Naive thymus-derived CD8-positive, alpha-beta T cell (primary cell): ENCODE measurements around the gene ADIPOR2. TPM values are rescaled to one million over a fixed set of nuclear protein-coding genes. Genes with fewer than 3 reads are reported as not detected.

Experiments used
- ATAC-seq, 2 donors: fragments of 150-1000 bp; cut with Tn5 transposase in 1 of 2; sonication (Bioruptor Pico), chemical (Tn5 transposase) in 1 of 2; 1 replicate in 1 of 2; 2 replicates in 1 of 2; pipeline ENCODE4 v1.10.0; 2021; ENCODE audit warnings: mild to moderate bottlenecking in 2 of 2, moderate library complexity in 2 of 2
- POLR2A ChIA-PET: fragments of 350-600 bp; sonication (Branson Sonifier 250); formaldehyde crosslinking; loops from one replicate; lab custom pipeline; 2021; ENCODE audit warnings: antibody characterized with exemption; lab: Charles Lee
- DNase-seq, 10 donors: peaks; one replicate each; pipeline versions ENCODE4 v3.0.0 to v3.0.0-alpha.2; 2020 to 2022
- H3K27ac Mint-ChIP-seq, 10 donors: one replicate each; pipeline ENCODE4 v1.8.0; 2020 to 2022; ENCODE audit warnings: mild to moderate bottlenecking in 10 of 10, mixed read lengths in 10 of 10, moderate library complexity in 4 of 10, inconsistent platforms in 1 of 10
- H3K27me3 Mint-ChIP-seq, 5 donors: one replicate each; pipeline ENCODE4 v1.8.0; 2021 to 2022; ENCODE audit warnings: mixed read lengths in 5 of 5
- H3K36me3 Mint-ChIP-seq, 3 donors: one replicate each; pipeline ENCODE4 v1.8.0; 2020 to 2022; ENCODE audit warnings: mixed read lengths in 3 of 3, mild to moderate bottlenecking in 2 of 3, inconsistent platforms in 1 of 3
- H3K4me1 Mint-ChIP-seq, 4 donors: one replicate each; pipeline ENCODE4 v1.8.0; 2021 to 2022; ENCODE audit warnings: mixed read lengths in 4 of 4
- H3K4me3 Mint-ChIP-seq, 10 donors: one replicate each; pipeline ENCODE4 v1.8.0; 2020 to 2022; ENCODE audit warnings: mild to moderate bottlenecking in 10 of 10, mixed read lengths in 10 of 10, moderate library complexity in 6 of 10, inconsistent platforms in 1 of 10
- H3K9me3 Mint-ChIP-seq, 9 donors: one replicate each; pipeline ENCODE4 v1.8.0; 2020 to 2022; ENCODE audit warnings: mixed read lengths in 9 of 9, mild to moderate bottlenecking in 3 of 9, inconsistent platforms in 1 of 9, moderate library complexity in 1 of 9
- polyA plus RNA-seq, 3 donors: library from polyadenylated mRNA; unstranded; fragments of 300-500 nt; fragmentation: Illumina TruSeq; gene quantifications; one replicate each; pipeline ENCODE4 v1.2.3, GENCODE V29; 2021
- total RNA-seq, 8 experiments: library from RNA in 2 of 8; stranded (reverse) in 2 of 8; gene quantifications; one replicate each; pipeline ENCODE4 v1.2.3 and lab custom pipeline; 2021 to 2026

Gene ADIPOR2
- total and polyA plus RNA-seq, 5 experiments from 2014 or later, result 2.0 to 39.9 (median 3.2) TPM

DNA sequence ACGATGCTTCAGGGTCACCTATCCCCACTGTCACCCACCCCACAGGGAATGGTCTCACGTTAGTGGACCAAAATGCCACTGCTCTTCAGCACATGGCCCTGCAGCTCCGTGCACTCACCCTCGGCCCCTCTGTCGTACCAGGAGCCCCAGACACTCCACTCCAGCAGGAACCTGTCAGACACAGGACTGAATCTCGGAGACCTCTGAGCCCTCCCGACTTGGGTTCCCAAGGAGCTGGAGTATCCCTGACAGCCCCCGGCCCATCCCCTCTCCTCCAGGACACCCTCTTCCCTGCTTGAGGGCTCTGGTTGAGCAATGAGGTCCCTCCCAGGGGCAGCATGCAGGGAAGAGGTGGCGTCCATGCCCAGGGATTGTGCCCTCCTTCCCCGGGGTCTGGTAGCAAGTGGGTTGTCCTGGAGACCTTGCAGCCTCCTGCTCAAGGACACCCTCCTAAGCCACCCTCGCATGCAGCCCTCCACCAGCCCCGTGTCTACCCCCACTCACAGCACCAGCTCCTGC is 109.1 kb downstream of the ADIPOR2 start:
- ATAC-seq, result no peak
- H3K36me3 Mint-ChIP-seq, result no peaks in the 10 kb centered on the region

DNA sequence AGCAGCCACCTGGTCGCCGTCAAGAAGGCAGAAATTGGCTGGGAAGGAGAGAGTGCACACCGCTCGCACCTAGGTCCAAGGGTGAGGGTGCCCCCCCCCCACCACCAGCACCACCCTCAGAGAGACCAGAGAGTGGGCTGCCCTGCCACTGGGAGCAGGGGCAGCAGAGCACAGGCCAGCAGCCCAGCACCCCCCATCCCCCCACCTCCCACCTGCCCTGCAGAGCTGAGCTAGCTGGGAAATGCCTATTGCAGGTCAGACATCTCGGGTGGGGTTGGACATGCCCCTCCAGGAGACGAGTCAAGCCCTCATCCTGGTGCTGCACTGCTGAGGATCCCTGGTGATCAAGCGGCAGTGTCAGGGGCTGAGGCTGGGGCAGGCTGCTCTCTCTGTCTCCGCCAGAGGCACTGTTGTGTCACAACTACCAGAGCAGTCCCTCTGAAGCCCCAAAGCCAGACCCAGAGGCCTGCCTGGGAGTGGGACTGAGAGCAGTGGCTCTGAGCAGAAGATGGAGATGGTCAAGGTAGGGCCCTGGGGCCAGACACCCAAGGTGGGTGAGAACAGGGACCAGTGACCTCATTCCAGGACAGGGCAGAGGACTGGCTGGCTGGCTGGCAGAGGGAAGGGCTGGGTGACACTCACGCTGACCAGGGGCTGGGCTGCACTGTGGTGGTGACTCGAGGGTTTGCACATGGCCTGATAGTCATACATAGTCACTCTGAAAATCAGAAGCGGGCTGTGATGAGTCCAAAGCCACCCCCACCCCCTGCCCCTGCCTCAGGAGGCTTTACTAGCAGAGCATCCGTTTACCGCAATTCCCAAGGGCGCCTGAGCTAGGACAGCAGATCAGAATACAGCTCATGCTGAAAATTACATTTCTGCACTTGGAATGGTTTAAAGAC is 109.8 kb downstream of the ADIPOR2 start:
- Mint-ChIP-seq H3K4me1 (peaks cover 10 to 18% (median 12%) of the 10 kb centered on the region in 4 donors), H3K27ac (peak overlapping the region in 4 of 10 donors; percentile 13 to 72 (median 36)), H3K27me3 (no peaks in the 10 kb centered on the region), H3K9me3 (no peaks in the 10 kb centered on the region), H3K4me3 (peak overlapping the region in 1 of 10 donors; percentile 48), H3K36me3 (no peaks in the 10 kb centered on the region)
- POLR2A ChIA-PET, result interaction anchor here (1.1 kb wide), 1 partner anchor 139 kb away, joined by 6 read pairs; no protein-coding TSS in a partner anchor
- DNase-seq (peak in 2 of 10 donors; percentile 39 to 62), ATAC-seq (no peak)

More for the DNA sequence above, 109.1 kb downstream of the ADIPOR2 start:
- H3K4me3 Mint-ChIP-seq, result peak overlapping the region in 2 of 10 donors; percentile 10 to 48
- POLR2A ChIA-PET, result no interaction called here
- peak in 1 of 10 donors; percentile 55 for DNase-seq
- H3K4me1 Mint-ChIP-seq, result peaks cover 11 to 20% (median 13%) of the 10 kb centered on the region in 4 donors
- no peaks in the 10 kb centered on the region for H3K9me3 Mint-ChIP-seq
- H3K27ac Mint-ChIP-seq, result peak overlapping the region in 8 of 10 donors; percentile 16 to 87 (median 46)
- no peaks in the 10 kb centered on the region for H3K27me3 Mint-ChIP-seq

- no peak overlapping the region for H3K4me3 Mint-ChIP-seq
- no peaks in the 10 kb centered on the region for H3K27me3 Mint-ChIP-seq
- peaks cover 5 to 14% (median 9%) of the 10 kb centered on the region in 4 donors for H3K4me1 Mint-ChIP-seq
- no peak overlapping the region for H3K27ac Mint-ChIP-seq
- peak in 1 of 10 donors; percentile 40 for DNase-seq
- no peak for ATAC-seq
- no peaks in the 10 kb centered on the region for H3K9me3 Mint-ChIP-seq
- no peaks in the 10 kb centered on the region for H3K36me3 Mint-ChIP-seq
- POLR2A ChIA-PET, result interaction anchor here (0.7 to 1.1 kb wide), 2 partner anchors 69 to 139 kb away, joined by 3 to 6 read pairs; no protein-coding TSS in a partner anchor
Measured at GRCh38 chr12:1801303-1801975, 110.6 kb downstream of the ADIPOR2 start.

- DNase-seq (peak in 1 of 10 donors; percentile 44), ATAC-seq (no peak)
- H3K4me1 Mint-ChIP-seq, result peaks cover 5 to 10% (median 7%) of the 10 kb centered on the region in 4 donors
- no peaks in the 10 kb centered on the region for H3K27me3 Mint-ChIP-seq
- H3K36me3 Mint-ChIP-seq, result no peaks in the 10 kb centered on the region
- POLR2A ChIA-PET, result no interaction called here
- H3K27ac Mint-ChIP-seq, result peak overlapping the region in 1 of 10 donors; percentile 25
- no peaks in the 10 kb centered on the region for H3K9me3 Mint-ChIP-seq
- peak overlapping the region in 1 of 10 donors; percentile 29 for H3K4me3 Mint-ChIP-seq
Measured at GRCh38 chr12:1803736-1804135, 112.9 kb downstream of the ADIPOR2 start.

DNA sequence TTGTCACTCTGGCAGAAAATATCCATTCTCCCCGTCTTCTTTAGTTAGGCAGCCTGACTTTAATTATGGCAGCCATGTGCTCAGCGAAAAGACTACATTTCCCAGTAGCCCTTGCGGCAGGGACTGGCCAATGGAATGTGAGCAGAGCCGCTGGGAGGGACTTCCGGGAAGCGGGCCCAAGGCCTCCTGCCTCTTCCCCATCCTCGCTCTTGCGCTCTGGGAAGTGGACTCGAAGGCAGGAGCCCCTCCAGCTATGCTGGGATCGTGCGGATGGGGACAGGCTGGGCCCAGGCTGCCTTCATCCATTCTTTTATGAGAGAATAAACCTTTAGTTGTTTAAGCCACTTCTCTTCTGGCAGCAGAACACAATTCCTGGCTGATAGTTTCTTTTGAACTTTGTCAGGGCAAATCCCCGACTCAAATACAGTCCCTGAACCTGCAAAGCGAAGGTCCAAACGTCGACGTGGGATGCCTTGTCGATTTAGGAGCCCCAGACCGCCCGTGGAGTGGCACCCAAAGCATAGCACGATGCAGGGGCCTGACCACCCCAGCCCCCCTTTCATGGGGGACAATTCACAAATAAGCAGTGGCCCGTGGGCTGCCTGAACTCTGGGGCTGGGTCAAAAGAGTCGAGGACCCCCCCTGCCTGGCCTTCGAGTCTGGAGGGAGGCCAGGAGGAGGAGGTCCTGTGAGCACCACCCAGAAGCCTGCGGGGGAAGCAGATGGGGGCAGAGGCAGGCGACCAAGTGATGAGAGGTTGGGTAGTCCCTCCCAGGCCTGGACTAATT is 113.9 kb downstream of the ADIPOR2 start:
- POLR2A ChIA-PET, result no interaction called here
- DNase-seq (peak; percentile 64 to 93 (median 80)), ATAC-seq (peak; percentile 94 to 100)
- Mint-ChIP-seq H3K27me3 (no peaks in the 10 kb centered on the region), H3K36me3 (no peaks in the 10 kb centered on the region), H3K9me3 (no peaks in the 10 kb centered on the region), H3K4me1 (peaks cover 6 to 12% (median 8%) of the 10 kb centered on the region in 4 donors), H3K27ac (peak overlapping the region; percentile 58 to 92 (median 82)), H3K4me3 (peak overlapping the region in 7 of 10 donors; percentile 0 to 52 (median 22))

- no peaks in the 10 kb centered on the region for H3K36me3 Mint-ChIP-seq
- DNase-seq (peak in 1 of 10 donors; percentile 62), ATAC-seq (no peak)
- H3K4me3 Mint-ChIP-seq, result no peak overlapping the region
- peaks cover 6 to 20% (median 8%) of the 10 kb centered on the region in 4 donors for H3K4me1 Mint-ChIP-seq
- H3K27me3 Mint-ChIP-seq, result no peaks in the 10 kb centered on the region
- no peaks in the 10 kb centered on the region for H3K9me3 Mint-ChIP-seq
- POLR2A ChIA-PET, result interaction anchor here (0.9 kb wide), 1 partner anchor 134 kb away, joined by 3 read pairs; no protein-coding TSS in a partner anchor
- peak overlapping the region in 4 of 10 donors; percentile 29 to 76 (median 66) for H3K27ac Mint-ChIP-seq
Measured at GRCh38 chr12:1805441-1806081, 114.7 kb downstream of the ADIPOR2 start.

DNA sequence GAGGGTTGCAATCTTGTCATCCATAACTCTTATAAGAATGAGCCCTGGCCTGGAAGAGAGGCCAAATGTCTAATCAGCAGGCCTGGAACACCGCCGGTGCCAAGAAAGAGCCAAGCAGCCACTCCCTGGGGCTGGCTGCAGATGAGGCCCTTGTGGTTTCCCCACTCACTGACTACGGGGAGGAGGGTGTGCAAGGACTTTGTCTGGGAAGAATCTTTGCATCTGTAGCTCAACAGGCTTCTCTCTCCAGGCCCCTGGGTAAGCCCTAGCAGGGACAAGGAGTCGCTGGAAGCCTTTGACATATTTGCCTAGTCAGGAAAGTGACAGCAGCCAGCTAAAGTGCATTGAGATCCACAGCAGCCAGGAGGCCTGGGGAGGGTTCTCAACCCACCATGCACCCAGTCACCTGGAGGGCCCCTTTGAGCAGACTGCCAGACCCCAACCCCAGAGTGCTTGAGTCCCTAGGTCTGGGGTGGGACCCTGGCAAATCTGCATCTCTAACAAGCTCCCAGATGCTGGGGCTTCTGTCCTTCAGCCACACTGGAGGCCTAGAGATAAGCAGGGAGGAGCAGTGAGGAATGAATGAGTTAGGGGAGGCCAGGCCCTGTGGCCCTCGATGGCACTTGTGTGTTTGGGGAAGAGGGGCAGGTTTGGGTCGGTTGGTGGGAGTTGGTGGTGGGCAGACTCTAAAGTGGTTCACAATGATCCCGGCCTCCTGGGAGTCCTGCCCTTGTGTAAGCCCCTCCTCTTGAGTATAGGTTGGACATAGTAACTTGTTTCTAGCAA is 115.6 kb downstream of the ADIPOR2 start:
- Mint-ChIP-seq H3K36me3 (no peaks in the 10 kb centered on the region), H3K4me1 (peaks cover 6 to 24% (median 8%) of the 10 kb centered on the region in 4 donors), H3K27ac (peak overlapping the region in 2 of 10 donors; percentile 37 to 59), H3K4me3 (no peak overlapping the region), H3K9me3 (no peaks in the 10 kb centered on the region), H3K27me3 (no peaks in the 10 kb centered on the region)
- ATAC-seq, result no peak
- DNase-seq, result no peak
- POLR2A ChIA-PET, result interaction anchor here (0.6 to 2.1 kb wide), 3 partner anchors 10 to 133 kb away, joined by 3 to 5 read pairs (median 3); no protein-coding TSS in a partner anchor

GRCh38 chr12:1807087-1807860 is 116.4 kb downstream of the ADIPOR2 start:
- H3K27me3 Mint-ChIP-seq, result no peaks in the 10 kb centered on the region
- peaks cover 6 to 26% (median 8%) of the 10 kb centered on the region in 4 donors for H3K4me1 Mint-ChIP-seq
- POLR2A ChIA-PET, result interaction anchor here (0.6 to 2.1 kb wide), 2 partner anchors 11 to 24 kb away, joined by 3 to 5 read pairs; no protein-coding TSS in a partner anchor
- DNase-seq (no peak), ATAC-seq (no peak)
- H3K9me3 Mint-ChIP-seq, result no peaks in the 10 kb centered on the region
- peak overlapping the region in 2 of 10 donors; percentile 37 to 78 for H3K27ac Mint-ChIP-seq
- no peaks in the 10 kb centered on the region for H3K36me3 Mint-ChIP-seq
- H3K4me3 Mint-ChIP-seq, result no peak overlapping the region

- no peak overlapping the region for H3K27ac Mint-ChIP-seq
- H3K36me3 Mint-ChIP-seq, result no peaks in the 10 kb centered on the region
- peak in 1 of 10 donors; percentile 50 for DNase-seq
- POLR2A ChIA-PET, result interaction anchor here (2.1 kb wide), 1 partner anchor 12 kb away, joined by 5 read pairs; no protein-coding TSS in a partner anchor
- no peak for ATAC-seq
- H3K27me3 Mint-ChIP-seq, result no peaks in the 10 kb centered on the region
- H3K4me3 Mint-ChIP-seq, result no peak overlapping the region
- H3K4me1 Mint-ChIP-seq, result peaks cover 4 to 29% (median 8%) of the 10 kb centered on the region in 4 donors
- H3K9me3 Mint-ChIP-seq, result no peaks in the 10 kb centered on the region
Measured at GRCh38 chr12:1808036-1808797, 117.3 kb downstream of the ADIPOR2 start.
